KMS-11 (cell line): Measurements from ENCODE around the gene RWDD4.
A peak's percentile ranks its signal among the peaks of the same experiment; 100 is the strongest.

Experiments
- H2AFZ ChIP-seq: fragments of 200-600 bp; sonication (generic); 2 replicates; pipeline ENCODE4 v1.6.1; 2016; ENCODE audit warnings: antibody characterized with exemption, mixed run types, low read depth
- H3K27ac ChIP-seq: fragments of 200-600 bp; sonication (generic); 2 replicates; pipeline ENCODE4 v1.6.1; 2016; ENCODE audit warnings: mild to moderate bottlenecking, mixed run types
- H3K27me3 ChIP-seq: fragments of 200-600 bp; sonication (generic); 2 replicates; pipeline ENCODE4 v1.6.1; 2017; ENCODE audit warnings: mild to moderate bottlenecking, low read depth, mixed run types, moderate library complexity; ENCODE audit not compliant: insufficient read depth
- H3K36me3 ChIP-seq: fragments of 200-600 bp; sonication (generic); 2 replicates; pipeline ENCODE4 v1.6.1; 2017; ENCODE audit warnings: mild to moderate bottlenecking, mixed run types; ENCODE audit not compliant: insufficient read depth
- H3K4me1 ChIP-seq: fragments of 200-600 bp; sonication (generic); 2 replicates; pipeline ENCODE4 v1.6.1; 2016; ENCODE audit warnings: mild to moderate bottlenecking, low read depth, mixed run types; ENCODE audit not compliant: poor library complexity, severe bottlenecking
- H3K4me2 ChIP-seq: fragments of 200-600 bp; sonication (generic); 2 replicates; pipeline ENCODE4 v1.7.0; 2016; ENCODE audit warnings: mild to moderate bottlenecking, mixed run types
- H3K4me3 ChIP-seq: fragments of 200-600 bp; sonication (generic); IDR thresholded peaks from 2 replicates; pipeline ENCODE4 v1.6.1; 2017; ENCODE audit warnings: low read depth, low read length, mixed read lengths; ENCODE audit not compliant: insufficient read depth
- H3K79me2 ChIP-seq: fragments of 200-600 bp; sonication (generic); 2 replicates; pipeline ENCODE4 v1.6.1; 2016; ENCODE audit warnings: low read depth, mixed run types; ENCODE audit not compliant: insufficient read depth
- H3K9ac ChIP-seq: fragments of 200-600 bp; sonication (generic); 2 replicates; pipeline ENCODE4 v1.6.1; 2016; ENCODE audit warnings: mild to moderate bottlenecking, mixed run types
- H4K20me1 ChIP-seq: fragments of 200-600 bp; sonication (generic); 2 replicates; pipeline ENCODE4 v1.6.1; 2016; ENCODE audit warnings: mild to moderate bottlenecking, mixed run types; ENCODE audit not compliant: insufficient read depth
- CTCF ChIP-seq: fragments of 200-600 bp; sonication (generic); conservative IDR thresholded peaks from 2 replicates; pipeline ENCODE4 v1.6.1; 2017; ENCODE audit warnings: low read depth, mild to moderate bottlenecking, antibody characterized with exemption, low read length, moderate library complexity, mixed read lengths

Gene RWDD4

GRCh38 chr4:183659029-183659871 lies at the start of gene RWDD4, which contains the start of gene TRAPPC11:
TSS of gene RWDD4 (minus strand) at chr4:183659185. CDS start at chr4:183658952, 233 bp downstream.
TSS of gene TRAPPC11 (plus strand) at chr4:183659293. CDS start at chr4:183663868, 4,575 bp downstream.
- no peaks in the 10 kb centered on the region for H4K20me1 ChIP-seq
- H3K27ac ChIP-seq: peak within 1 kb of the TSS; percentile 47
- H3K27me3 ChIP-seq: no peaks in the 10 kb centered on the region
- peak within 1 kb of the TSS; percentile 90 for H3K4me2 ChIP-seq
- no peaks in the 10 kb centered on the region for H3K36me3 ChIP-seq
- TF ChIP-seq CTCF: no peak
- H3K4me1 ChIP-seq: peaks cover 17% of the 10 kb centered on the region
- peaks cover 43% of the 10 kb centered on the region; the same call in 1 of the 2 replicates for H3K79me2 ChIP-seq
- peak within 1 kb of the TSS; percentile 88 for H3K9ac ChIP-seq
- H3K4me3 ChIP-seq: peak within 1 kb of the TSS; percentile 62
- peak within 1 kb of the TSS; percentile 85 for H2AFZ ChIP-seq

- H3K27ac ChIP-seq: no peak overlapping the region
- TF ChIP-seq CTCF: no peak
- H3K4me3 ChIP-seq: no peak overlapping the region
- no peak overlapping the region for H3K9ac ChIP-seq
- H3K4me2 ChIP-seq: no peak overlapping the region
- no peaks in the 10 kb centered on the region for H3K79me2 ChIP-seq
- no peaks in the 10 kb centered on the region for H3K4me1 ChIP-seq
- no peaks in the 10 kb centered on the region for H3K27me3 ChIP-seq
- H3K36me3 ChIP-seq: peaks cover 6% of the 10 kb centered on the region; the same call in 1 of the 2 replicates
- H2AFZ ChIP-seq: no peak overlapping the region
- no peaks in the 10 kb centered on the region for H4K20me1 ChIP-seq
These were observed 43.5 kb upstream of the RWDD4 start for GRCh38 chr4:183702492-183702891.

DNA sequence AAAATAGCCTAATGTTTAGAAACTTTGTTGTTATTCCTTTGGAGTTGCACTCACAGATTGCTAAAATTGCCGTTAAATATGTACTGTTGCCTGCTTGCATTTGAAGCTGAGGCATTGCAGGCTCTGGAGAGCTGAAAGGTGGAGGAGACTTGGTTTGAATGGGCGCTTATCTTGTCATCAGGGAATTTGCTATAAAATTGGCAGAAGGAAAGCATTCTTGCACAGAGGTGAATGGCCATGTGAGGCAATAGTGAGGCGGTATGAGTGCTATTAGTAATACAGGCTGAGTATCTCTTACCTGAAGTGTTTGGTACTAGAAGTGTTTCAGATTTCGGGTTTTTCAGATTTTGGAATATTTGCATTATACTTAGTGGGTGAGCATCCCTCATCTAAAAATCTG lies 41.4 kb upstream of the RWDD4 start:
- H3K27me3 ChIP-seq: no peaks in the 10 kb centered on the region
- TF ChIP-seq CTCF: no peak
- no peak overlapping the region for H3K9ac ChIP-seq
- peaks cover 6% of the 10 kb centered on the region; the same call in 1 of the 2 replicates for H3K36me3 ChIP-seq
- H4K20me1 ChIP-seq: no peaks in the 10 kb centered on the region
- no peak overlapping the region for H3K4me2 ChIP-seq
- H3K4me3 ChIP-seq: no peak overlapping the region
- no peaks in the 10 kb centered on the region for H3K4me1 ChIP-seq
- no peak overlapping the region for H2AFZ ChIP-seq
- H3K27ac ChIP-seq: no peak overlapping the region
- no peaks in the 10 kb centered on the region for H3K79me2 ChIP-seq

- H3K27ac ChIP-seq: no peak overlapping the region
- no peak overlapping the region for H2AFZ ChIP-seq
- peaks cover 6% of the 10 kb centered on the region; the same call in 1 of the 2 replicates for H3K36me3 ChIP-seq
- no peaks in the 10 kb centered on the region for H3K4me1 ChIP-seq
- H3K27me3 ChIP-seq: no peaks in the 10 kb centered on the region
- no peaks in the 10 kb centered on the region for H4K20me1 ChIP-seq
- no peak overlapping the region for H3K9ac ChIP-seq
- no peaks in the 10 kb centered on the region for H3K79me2 ChIP-seq
- no peak for TF ChIP-seq CTCF
- no peak overlapping the region for H3K4me2 ChIP-seq
- H3K4me3 ChIP-seq: no peak overlapping the region
These were observed 39.9 kb upstream of the RWDD4 start for GRCh38 chr4:183698909-183699308.
